Suppressor macrophage treated with lipopolysaccharide for 1 hour (primary cell): ENCODE measurements around the gene ATP6V0A4.
A peak's percentile ranks its signal among the peaks of the same experiment; 100 is the strongest.
"Not testable (repeated sequence)": the region's sequence is repeated elsewhere in the genome, so short reads cannot be mapped to it uniquely, and the experiment has no call there.

Experiments used
- DNase-seq, 3 donors: peaks; one replicate each; pipeline ENCODE4 v3.0.0-alpha.2; 2020 to 2022

ATP6V0A4 gene

GRCh38 chr7:138797715-138798320, at the start of gene ATP6V0A4, which contains the start of gene TMEM213:
Gene ATP6V0A4 (minus strand): TSS chr7:138798196. CDS start chr7:138771247, 26,949 bp downstream.
Gene TMEM213 (plus strand): TSS chr7:138797994. CDS start chr7:138798105, 111 bp downstream.
- DNase-seq: no peak

- DNase-seq: no peak
These were observed 47.7 kb upstream of the ATP6V0A4 start for GRCh38 chr7:138845711-138846110.

GRCh38 chr7:138843632-138844580, 45.9 kb upstream of the ATP6V0A4 start:
- no peak for DNase-seq

DNA sequence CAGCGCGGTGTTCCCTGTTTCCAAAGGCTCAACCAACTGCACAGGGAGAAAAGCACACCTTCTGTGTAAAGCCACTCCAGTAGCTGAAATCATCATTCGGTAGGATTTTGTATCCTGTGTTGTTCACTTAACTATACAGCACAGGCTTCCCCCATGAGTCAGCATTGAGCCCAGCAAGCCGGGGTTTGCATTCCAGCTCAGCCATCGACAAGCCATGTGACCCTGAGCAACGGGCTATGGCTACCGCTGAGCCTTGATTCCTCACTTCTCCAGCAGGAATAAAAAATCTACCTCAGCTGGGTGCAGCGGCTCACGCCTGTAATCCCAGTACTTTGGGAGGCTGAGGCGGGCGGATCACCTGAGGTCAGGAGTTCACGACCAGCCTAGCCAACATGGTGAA, 44.1 kb upstream of the ATP6V0A4 start:
- peak; percentile 54 to 62 (median 55) for DNase-seq

DNA sequence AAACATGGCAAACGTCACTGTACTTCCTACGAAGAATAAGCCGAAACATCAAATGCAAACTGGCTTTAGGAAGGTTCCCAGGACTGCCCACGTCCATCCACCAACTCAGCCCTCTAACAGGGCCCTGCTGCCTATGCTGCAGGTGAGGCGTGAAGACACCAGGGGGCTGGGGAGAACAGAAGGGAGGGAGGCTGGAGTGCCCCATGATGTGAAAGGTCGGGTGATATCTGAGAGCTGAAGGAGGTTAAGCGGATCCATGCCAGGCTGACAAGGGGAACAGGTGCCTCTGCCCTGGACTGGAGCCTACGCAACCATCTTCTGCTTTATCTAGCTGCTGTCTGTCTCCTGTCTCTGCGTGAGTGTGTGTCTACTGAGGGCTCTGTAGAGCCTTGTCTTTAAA, 40.2 kb upstream of the ATP6V0A4 start:
- DNase-seq: no peak

DNA sequence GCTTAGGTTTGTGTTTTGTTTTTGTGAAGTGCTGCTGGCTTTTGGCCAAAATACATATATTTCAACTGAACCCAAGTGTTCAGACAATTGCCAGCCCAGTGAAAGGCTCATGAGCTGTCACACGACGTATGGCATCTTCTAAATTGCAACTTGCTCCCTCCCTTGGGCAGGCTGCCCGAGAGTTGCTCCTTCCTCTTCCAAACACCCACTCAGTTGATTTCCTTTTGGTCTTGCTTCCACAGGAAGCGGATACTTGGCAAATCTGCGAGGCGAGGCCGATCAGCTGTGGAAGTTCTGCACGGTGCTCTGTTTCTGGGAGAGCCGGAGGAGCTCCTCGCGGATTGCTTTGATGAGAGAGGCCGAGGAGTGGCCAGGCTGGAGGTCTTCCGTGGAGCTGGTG, 39.6 kb upstream of the ATP6V0A4 start:
- no peak for DNase-seq

GRCh38 chr7:138835087-138835486, 37.1 kb upstream of the ATP6V0A4 start:
- no peak for DNase-seq

GRCh38 chr7:138834583-138834982, 36.6 kb upstream of the ATP6V0A4 start:
- no peak for DNase-seq

GRCh38 chr7:138833596-138833995, 35.6 kb upstream of the ATP6V0A4 start:
- no peak for DNase-seq

GRCh38 chr7:138832966-138833365, 35.0 kb upstream of the ATP6V0A4 start:
- DNase-seq: no peak

GRCh38 chr7:138829335-138829734, 31.3 kb upstream of the ATP6V0A4 start:
- no peak for DNase-seq

- no peak for DNase-seq
These were observed 30.3 kb upstream of the ATP6V0A4 start for GRCh38 chr7:138828302-138828701.

- DNase-seq: no peak
These were observed 27.2 kb upstream of the ATP6V0A4 start for GRCh38 chr7:138825049-138825721.

GRCh38 chr7:138822867-138823535, 25.0 kb upstream of the ATP6V0A4 start:
- DNase-seq: no peak

- DNase-seq: no peak
These were observed 23.9 kb upstream of the ATP6V0A4 start for GRCh38 chr7:138821912-138822311.

DNA sequence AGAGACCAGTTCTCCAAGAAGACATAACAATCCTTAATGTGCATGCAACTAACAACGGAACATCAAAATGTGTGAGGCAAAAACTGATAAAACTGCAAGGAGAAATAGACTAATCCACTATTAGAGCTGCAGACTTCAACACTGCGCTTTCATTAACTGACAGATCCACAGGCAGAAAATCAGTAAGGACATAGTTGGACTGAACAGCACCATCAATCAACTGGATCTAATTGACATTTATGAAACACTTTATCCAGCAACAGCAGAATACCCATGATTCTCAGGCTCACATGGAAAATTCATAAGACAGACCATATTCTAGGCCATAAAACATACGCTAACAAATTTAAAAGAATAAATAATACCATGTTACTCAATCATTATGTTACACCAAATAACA, 21.6 kb upstream of the ATP6V0A4 start:
- DNase-seq: no peak

- DNase-seq: no peak
These were observed 18.7 kb upstream of the ATP6V0A4 start for GRCh38 chr7:138816650-138817049.

GRCh38 chr7:138814816-138815332, 16.9 kb upstream of the ATP6V0A4 start:
- no peak for DNase-seq

DNA sequence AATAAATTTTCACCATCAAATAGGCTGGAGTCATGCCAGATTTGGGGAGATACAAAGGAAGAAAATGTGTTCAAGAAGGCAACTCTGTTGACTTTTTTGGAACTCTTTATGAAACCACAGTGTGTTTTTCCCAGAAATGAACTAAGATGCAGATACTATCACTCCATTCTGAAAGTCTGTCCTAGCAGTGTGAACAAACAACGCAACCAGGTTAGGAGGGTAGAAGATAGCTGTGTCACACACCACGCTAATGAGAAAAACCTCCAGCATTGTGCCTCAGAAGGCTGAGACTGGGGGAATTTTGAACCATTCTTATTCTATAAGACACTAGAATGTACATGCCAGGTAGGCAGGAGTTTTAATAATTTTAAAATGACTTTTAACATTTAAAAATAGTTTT, 15.9 kb upstream of the ATP6V0A4 start:
- no peak for DNase-seq

DNA sequence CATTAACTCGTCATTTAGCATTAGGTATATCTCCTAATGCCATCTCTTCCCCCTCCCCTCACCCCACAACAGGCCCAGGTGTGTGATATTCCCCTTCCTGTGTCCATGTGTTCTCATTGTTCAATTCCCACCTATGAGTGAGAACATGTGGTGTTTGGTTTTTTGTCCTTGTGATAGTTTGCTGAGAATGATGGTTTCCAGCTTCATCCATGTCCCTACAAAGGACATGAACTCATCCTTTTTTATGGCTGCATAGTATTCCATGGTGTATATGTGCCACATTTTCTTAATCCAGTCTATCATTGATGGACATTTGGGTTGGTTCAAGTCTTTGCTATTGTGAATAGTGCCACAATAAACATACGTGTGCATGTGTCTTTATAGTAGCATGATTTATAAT, 13.3 kb upstream of the ATP6V0A4 start:
- not testable (repeated sequence) for DNase-seq

DNA sequence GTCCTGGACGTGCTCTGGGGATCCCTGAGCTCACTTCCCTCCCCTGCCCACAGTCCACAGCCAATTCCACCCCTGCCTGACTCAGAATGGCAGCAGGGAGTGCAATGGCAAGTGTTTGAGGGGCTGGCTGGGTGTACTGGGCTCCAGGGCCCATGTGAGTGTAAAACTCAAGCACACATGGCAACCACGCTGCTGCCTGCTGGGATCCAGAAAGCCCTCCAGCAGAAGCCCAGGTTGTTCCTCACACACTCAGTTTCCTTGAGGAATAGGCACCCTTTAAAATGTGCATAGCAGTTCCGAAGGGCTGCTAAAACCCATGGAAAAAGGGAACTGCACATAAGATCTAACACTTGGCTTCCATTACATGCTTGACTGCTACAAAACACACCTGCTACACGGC, 11.3 kb upstream of the ATP6V0A4 start:
- DNase-seq: no peak

DNA sequence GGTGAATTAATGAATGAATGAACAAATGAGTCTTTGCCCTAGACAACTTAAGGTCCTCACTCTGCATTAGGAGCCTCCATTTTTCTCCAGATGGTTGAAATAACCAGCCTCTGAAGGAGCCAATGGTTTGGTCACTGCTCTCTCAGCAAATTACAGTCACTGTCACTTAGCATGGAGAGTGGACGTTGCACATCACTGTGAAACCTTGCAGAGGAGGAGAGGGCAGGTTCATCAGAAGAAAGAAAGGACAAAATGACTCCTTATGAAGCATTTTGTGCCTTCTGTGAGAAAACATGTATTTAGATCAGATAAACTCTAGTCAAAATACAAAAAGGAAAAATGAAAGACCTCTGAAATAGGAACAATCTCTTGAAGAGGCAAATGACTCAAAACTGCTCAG, 6.6 kb upstream of the ATP6V0A4 start:
- DNase-seq: no peak

DNA sequence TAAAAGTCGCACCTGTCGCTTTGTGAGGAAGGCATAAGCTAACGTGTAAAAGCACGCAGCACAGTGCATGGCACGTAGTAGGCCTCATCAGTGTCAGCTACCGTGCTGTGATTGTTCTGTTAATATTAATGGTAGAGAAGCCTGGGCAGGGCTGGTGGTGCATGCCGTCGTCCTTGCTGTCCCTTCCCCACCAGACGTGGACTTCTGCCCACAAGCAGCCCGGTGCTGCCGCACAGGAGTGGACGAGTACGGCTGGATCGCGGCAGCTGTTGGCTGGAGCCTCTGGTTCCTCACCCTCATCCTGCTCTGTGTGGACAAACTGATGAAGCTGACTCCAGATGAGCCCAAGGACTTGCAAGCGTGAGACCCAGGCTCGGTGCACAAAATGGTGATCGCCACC, 4.7 kb upstream of the ATP6V0A4 start:
- no peak for DNase-seq
